ENCODE results near the gene TMEM140. TPM values are rescaled to one million over a fixed set of nuclear protein-coding genes. Genes with fewer than 3 reads are reported as not detected.

Gene TMEM140
- total and polyA plus RNA-seq, 3 donors from 2014 or later, result 5.1 to 11.4 (median 6.3) TPM

DNA sequence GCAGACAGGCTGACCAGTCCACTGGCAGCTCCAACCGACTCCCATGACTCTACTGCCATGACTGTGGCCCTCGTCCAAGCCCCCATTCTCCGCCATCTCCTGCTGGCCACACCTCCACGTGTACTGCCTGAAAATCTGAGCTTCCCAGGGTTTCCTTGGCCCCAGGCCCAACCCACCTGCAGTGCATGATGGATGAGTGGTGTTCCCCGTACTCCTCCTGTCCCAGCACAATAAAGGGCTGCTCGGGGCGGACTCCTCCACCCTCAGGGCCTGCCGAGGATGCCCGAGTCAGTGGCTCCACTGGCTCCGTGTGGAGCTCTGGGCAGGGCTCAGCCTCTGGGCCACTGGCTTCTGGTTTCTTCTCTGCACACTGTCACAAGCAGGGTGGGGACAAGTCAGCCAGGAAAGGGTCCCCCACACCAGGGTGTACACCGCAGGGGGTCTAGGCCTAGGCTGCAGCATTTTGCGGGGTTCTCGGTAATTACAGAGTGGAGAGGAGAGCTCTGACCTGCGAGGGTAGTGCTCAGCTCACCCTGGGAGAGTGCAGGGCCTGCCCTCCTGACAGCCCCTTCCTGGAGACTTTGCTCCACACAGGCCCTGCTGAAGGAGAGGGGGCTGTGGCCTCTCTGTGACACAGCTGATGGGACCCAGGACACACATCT is 48.2 kb downstream of the TMEM140 start:
- Histone ChIP-seq H3K27me3 (no peaks in the 10 kb centered on the region), H3K4me3 (no peak overlapping the region), H3K4me1 (peaks cover 10% of the 10 kb centered on the region), H3K27ac (no peak overlapping the region), H3K9me3 (no peaks in the 10 kb centered on the region), H3K36me3 (ENCODE audit: low read depth, missing control alignments) (no peaks in the 10 kb centered on the region)
- intact Hi-C loops (cut with DNase I; ENCODE audit: low total_unique reads), result no loop called here
- TF ChIP-seq, protein P1, sequence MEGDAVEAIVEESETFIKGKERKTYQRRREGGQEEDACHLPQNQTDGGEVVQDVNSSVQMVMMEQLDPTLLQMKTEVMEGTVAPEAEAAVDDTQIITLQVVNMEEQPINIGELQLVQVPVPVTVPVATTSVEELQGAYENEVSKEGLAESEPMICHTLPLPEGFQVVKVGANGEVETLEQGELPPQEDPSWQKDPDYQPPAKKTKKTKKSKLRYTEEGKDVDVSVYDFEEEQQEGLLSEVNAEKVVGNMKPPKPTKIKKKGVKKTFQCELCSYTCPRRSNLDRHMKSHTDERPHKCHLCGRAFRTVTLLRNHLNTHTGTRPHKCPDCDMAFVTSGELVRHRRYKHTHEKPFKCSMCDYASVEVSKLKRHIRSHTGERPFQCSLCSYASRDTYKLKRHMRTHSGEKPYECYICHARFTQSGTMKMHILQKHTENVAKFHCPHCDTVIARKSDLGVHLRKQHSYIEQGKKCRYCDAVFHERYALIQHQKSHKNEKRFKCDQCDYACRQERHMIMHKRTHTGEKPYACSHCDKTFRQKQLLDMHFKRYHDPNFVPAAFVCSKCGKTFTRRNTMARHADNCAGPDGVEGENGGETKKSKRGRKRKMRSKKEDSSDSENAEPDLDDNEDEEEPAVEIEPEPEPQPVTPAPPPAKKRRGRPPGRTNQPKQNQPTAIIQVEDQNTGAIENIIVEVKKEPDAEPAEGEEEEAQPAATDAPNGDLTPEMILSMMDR (IDR thresholded peaks at IDR 0.05), result no peak
- TF ChIP-seq POLR2A (IDR thresholded peaks at IDR 0.05), result no peak
- WGBS, 2 donors, result 83 to 95% methylated on average over 6 to 14 of the region's 14 CpGs
- DNase-seq, result no peak

DNA sequence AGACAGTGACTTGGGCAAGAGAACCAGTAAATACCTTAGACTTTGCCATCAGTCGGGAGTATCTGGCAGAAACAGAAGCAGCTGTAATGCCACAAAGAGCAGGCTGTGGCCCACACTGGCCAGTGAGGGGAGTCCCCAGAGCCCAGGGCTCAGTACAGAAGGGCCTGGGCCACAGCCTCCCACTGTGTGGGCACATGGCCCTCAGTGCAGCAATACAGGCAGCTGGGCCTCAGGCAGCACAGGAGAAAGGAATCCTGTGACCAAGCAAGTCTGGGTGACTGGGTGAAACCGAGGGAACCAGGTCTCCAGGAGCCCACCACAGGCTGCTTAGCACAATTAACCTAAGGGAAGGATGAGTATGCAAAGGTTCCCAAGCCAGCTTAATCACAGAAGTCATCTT is 49.5 kb downstream of the TMEM140 start:
- H3K27me3 ChIP-seq, result no peaks in the 10 kb centered on the region
- H3K4me1 ChIP-seq, result peaks cover 10% of the 10 kb centered on the region
- TF ChIP-seq, protein P1 (IDR thresholded peaks at IDR 0.05), result no peak
- TF ChIP-seq POLR2A (IDR thresholded peaks at IDR 0.05), result no peak
- H3K4me3 ChIP-seq, result no peak overlapping the region
- no peaks in the 10 kb centered on the region for H3K9me3 ChIP-seq
- no peak overlapping the region for H3K27ac ChIP-seq
- no peak for DNase-seq
- H3K36me3 ChIP-seq (ENCODE audit: low read depth, missing control alignments), result no peaks in the 10 kb centered on the region
- 66 to 86% methylated on average over 2 of the region's 2 CpGs for WGBS, 2 donors
- intact Hi-C loops (cut with DNase I; ENCODE audit: low total_unique reads), result no loop called here

DNA sequence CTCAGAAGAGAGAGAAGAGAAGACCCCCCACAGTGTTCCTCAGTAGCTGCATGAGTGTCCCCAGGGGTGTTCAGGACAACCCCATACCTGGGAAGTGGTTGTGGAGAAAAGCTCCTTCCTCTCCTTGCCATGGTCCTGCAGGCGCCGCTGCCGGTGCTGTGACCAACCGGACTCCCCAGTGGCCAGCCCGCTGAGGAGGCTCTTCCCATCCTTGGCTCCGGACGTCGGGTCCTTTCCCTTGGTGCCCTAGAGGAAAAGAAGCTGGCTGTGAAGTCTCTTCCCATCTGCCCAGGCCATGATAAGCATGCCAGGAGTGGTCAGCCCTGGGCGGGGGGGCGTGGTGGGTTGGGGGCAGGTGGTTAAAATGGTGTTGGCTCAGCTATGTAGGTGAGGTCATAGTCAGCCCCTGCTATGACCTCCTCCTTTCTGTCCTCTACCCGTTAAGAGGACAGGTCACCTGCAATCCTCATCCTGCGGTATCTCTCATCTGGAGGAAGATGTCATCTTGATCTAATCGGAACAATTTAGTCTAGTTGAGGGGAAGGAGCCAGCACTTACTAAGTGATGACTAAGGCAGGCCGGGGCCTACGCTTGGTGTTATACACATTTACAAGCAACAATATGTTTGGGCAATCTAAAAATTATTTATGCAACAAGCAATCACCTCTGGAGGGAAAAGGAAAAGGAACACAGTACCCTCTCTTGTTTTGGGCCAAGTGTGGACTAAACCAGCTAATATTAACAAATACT is 50.2 kb downstream of the TMEM140 start:
- Histone ChIP-seq H3K27ac (no peak overlapping the region), H3K9me3 (no peaks in the 10 kb centered on the region), H3K36me3 (ENCODE audit: low read depth, missing control alignments) (no peaks in the 10 kb centered on the region), H3K4me3 (no peak overlapping the region), H3K27me3 (no peaks in the 10 kb centered on the region), H3K4me1 (peaks cover 6% of the 10 kb centered on the region)
- intact Hi-C loops (cut with DNase I; ENCODE audit: low total_unique reads), result no loop called here
- no peak for DNase-seq
- 91 to 96% methylated on average over 10 to 15 of the region's 15 CpGs for WGBS, 2 donors
- TF ChIP-seq, protein P1 (IDR thresholded peaks at IDR 0.05), result no peak
- no peak for TF ChIP-seq POLR2A (IDR thresholded peaks at IDR 0.05)

DNA sequence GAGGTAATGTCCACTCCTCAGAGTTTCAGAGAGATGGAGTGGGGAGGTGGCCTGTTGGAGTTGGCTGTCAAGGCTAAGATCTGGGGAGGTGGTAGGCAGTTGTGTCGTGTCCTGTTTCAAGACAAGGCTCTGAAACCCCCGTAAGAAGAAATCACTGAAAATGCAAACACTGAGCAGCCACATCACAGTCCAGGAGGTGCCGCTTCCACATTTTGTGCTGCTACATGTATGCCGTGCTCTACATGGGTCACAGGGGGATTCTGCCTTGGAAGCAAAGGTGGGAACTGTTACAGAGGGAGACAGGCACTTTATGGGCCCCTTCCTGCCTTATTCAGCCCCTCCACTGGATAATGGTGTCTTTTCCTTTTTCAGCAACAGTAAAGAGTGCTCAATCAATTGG is 51.6 kb downstream of the TMEM140 start:
- intact Hi-C loops (cut with DNase I; ENCODE audit: low total_unique reads), result no loop called here
- no peak for TF ChIP-seq POLR2A (IDR thresholded peaks at IDR 0.05)
- TF ChIP-seq, protein P1 (IDR thresholded peaks at IDR 0.05), result no peak
- WGBS, 2 donors, result 90 to 97% methylated on average over 4 of the region's 4 CpGs

More for the DNA sequence above, 51.6 kb downstream of the TMEM140 start:
- H3K36me3 ChIP-seq (ENCODE audit: low read depth, missing control alignments), result no peaks in the 10 kb centered on the region
- H3K27ac ChIP-seq, result no peak overlapping the region
- no peaks in the 10 kb centered on the region for H3K9me3 ChIP-seq
- no peaks in the 10 kb centered on the region for H3K4me1 ChIP-seq
- DNase-seq, result no peak
- H3K27me3 ChIP-seq, result no peaks in the 10 kb centered on the region
- no peak overlapping the region for H3K4me3 ChIP-seq
